ENCODE measurements around the gene F10. TPM values are rescaled to one million over a fixed set of nuclear protein-coding genes. Genes with fewer than 3 reads are reported as not detected.
"Not testable (repeated sequence)": the region's sequence is repeated elsewhere in the genome, so short reads cannot be mapped to it uniquely, and the experiment has no call there.

The F10 gene
- total RNA-seq, 2 donors from 2014 or later: 25.5 to 31.5 TPM

GRCh38 chr13:113110048-113110851, 12.3 kb upstream of the F10 start:
- Histone ChIP-seq H3K36me3 (no peaks in the 10 kb centered on the region), H3K27ac (no peak overlapping the region), H3K9me3 (no peaks in the 10 kb centered on the region), H3K4me1 (ENCODE audit: control insufficient read depth in 1 of 2, low read depth in 2 of 2) (peaks cover 0 to 14% of the 10 kb centered on the region in 2 donors), H3K4me3 (peak overlapping the region; percentile 69), H3K27me3 (replicated peaks; ENCODE audit: insufficient read depth) (peaks cover 3% of the 10 kb centered on the region)
- ATAC-seq (ENCODE audit: insufficient number of reproducible peaks, low FRiP score, low read depth) (no peak), DNase-seq (ENCODE audit: low spot score) (no peak)
- no peak for TF ChIP-seq CTCF (IDR thresholded peaks at IDR 0.05)

GRCh38 chr13:113110852-113111315, 11.7 kb upstream of the F10 start:
- DNase-seq (ENCODE audit: low spot score): no peak
- Histone ChIP-seq H3K27me3 (replicated peaks; ENCODE audit: insufficient read depth) (peaks cover 3% of the 10 kb centered on the region), H3K4me1 (ENCODE audit: control insufficient read depth in 1 of 2, low read depth in 2 of 2) (peaks cover 0 to 14% of the 10 kb centered on the region in 2 donors), H3K27ac (no peak overlapping the region), H3K36me3 (no peaks in the 10 kb centered on the region), H3K4me3 (peak overlapping the region; percentile 69), H3K9me3 (no peaks in the 10 kb centered on the region)
- no peak for ATAC-seq (ENCODE audit: insufficient number of reproducible peaks, low FRiP score, low read depth)
- TF ChIP-seq CTCF (IDR thresholded peaks at IDR 0.05): no peak

GRCh38 chr13:113111821-113112220, 10.8 kb upstream of the F10 start:
- not testable (repeated sequence) for H3K27ac ChIP-seq; DNase-seq (ENCODE audit: low spot score)

GRCh38 chr13:113112475-113112874, 10.1 kb upstream of the F10 start:
- H3K4me3 ChIP-seq; DNase-seq (ENCODE audit: low spot score); ATAC-seq (ENCODE audit: insufficient number of reproducible peaks, low FRiP score, low read depth); H3K36me3 ChIP-seq; H3K27me3 ChIP-seq (replicated peaks; ENCODE audit: insufficient read depth); H3K9me3 ChIP-seq; H3K27ac ChIP-seq: not testable (repeated sequence)
- H3K4me1 ChIP-seq (ENCODE audit: control insufficient read depth in 1 of 2, low read depth in 2 of 2): peaks cover 0 to 14% of the 10 kb centered on the region in 2 donors

More at GRCh38 chr13:113111821-113112220, 10.8 kb upstream of the F10 start:
- not testable (repeated sequence) for H3K36me3 ChIP-seq; H3K4me3 ChIP-seq; H3K27me3 ChIP-seq (replicated peaks; ENCODE audit: insufficient read depth); H3K9me3 ChIP-seq; ATAC-seq (ENCODE audit: insufficient number of reproducible peaks, low FRiP score, low read depth)
- peaks cover 0 to 14% of the 10 kb centered on the region in 2 donors for H3K4me1 ChIP-seq (ENCODE audit: control insufficient read depth in 1 of 2, low read depth in 2 of 2)

GRCh38 chr13:113112893-113113845, 9.4 kb upstream of the F10 start:
- Histone ChIP-seq H3K9me3 (no peaks in the 10 kb centered on the region), H3K27ac (no peak overlapping the region), H3K4me3 (no peak overlapping the region), H3K36me3 (no peaks in the 10 kb centered on the region), H3K4me1 (ENCODE audit: control insufficient read depth in 1 of 2, low read depth in 2 of 2) (peaks cover 0 to 14% of the 10 kb centered on the region in 2 donors), H3K27me3 (replicated peaks; ENCODE audit: insufficient read depth) (peaks cover 3% of the 10 kb centered on the region)
- ATAC-seq (ENCODE audit: insufficient number of reproducible peaks, low FRiP score, low read depth) (no peak), DNase-seq (ENCODE audit: low spot score) (no peak)
- TF ChIP-seq CTCF (IDR thresholded peaks at IDR 0.05): no peak

GRCh38 chr13:113113846-113114271, 8.7 kb upstream of the F10 start:
- TF ChIP-seq CTCF (IDR thresholded peaks at IDR 0.05): no peak
- Histone ChIP-seq H3K4me1 (ENCODE audit: control insufficient read depth in 1 of 2, low read depth in 2 of 2) (peaks cover 0 to 14% of the 10 kb centered on the region in 2 donors), H3K9me3 (no peaks in the 10 kb centered on the region), H3K27me3 (replicated peaks; ENCODE audit: insufficient read depth) (peaks cover 3% of the 10 kb centered on the region), H3K27ac (no peak overlapping the region), H3K4me3 (no peak overlapping the region), H3K36me3 (no peaks in the 10 kb centered on the region)
- ATAC-seq (ENCODE audit: insufficient number of reproducible peaks, low FRiP score, low read depth): no peak
- no peak for DNase-seq (ENCODE audit: low spot score)

All from thoracic aorta (tissue), 2 donors.